Measurements from ENCODE around the gene SMC1B. TPM values are rescaled to one million over a fixed set of nuclear protein-coding genes. Genes with fewer than 3 reads are reported as not detected.

SMC1B gene
- total RNA-seq, 1 donor from 2014 or later = not detected

DNA sequence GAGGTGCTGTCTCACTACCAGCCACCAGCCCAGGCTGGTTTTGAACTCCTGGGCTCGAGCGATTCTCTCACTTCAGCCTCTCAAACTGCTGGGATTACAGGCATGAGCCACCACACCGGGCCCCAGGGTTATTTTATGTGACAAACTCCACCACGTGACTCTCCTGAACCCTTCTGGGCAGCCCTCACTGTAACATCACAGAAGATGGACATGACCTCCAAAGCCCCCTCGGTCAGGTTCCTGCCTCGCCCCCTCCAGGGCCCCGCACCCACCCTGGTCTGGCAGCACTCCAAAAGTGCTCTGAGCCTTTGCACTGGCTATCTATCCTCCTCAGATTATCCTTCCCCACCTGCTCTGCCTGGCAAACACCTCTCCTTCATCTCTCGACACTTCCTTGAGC, 43.4 kb upstream of the SMC1B start:
- no peaks in the 10 kb centered on the region for H3K9me3 Mint-ChIP-seq (ENCODE audit: low read depth)
- TF ChIP-seq, protein P1, sequence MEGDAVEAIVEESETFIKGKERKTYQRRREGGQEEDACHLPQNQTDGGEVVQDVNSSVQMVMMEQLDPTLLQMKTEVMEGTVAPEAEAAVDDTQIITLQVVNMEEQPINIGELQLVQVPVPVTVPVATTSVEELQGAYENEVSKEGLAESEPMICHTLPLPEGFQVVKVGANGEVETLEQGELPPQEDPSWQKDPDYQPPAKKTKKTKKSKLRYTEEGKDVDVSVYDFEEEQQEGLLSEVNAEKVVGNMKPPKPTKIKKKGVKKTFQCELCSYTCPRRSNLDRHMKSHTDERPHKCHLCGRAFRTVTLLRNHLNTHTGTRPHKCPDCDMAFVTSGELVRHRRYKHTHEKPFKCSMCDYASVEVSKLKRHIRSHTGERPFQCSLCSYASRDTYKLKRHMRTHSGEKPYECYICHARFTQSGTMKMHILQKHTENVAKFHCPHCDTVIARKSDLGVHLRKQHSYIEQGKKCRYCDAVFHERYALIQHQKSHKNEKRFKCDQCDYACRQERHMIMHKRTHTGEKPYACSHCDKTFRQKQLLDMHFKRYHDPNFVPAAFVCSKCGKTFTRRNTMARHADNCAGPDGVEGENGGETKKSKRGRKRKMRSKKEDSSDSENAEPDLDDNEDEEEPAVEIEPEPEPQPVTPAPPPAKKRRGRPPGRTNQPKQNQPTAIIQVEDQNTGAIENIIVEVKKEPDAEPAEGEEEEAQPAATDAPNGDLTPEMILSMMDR (IDR thresholded peaks at IDR 0.05; ENCODE audit: unreplicated experiment) = no peak
- H3K27ac Mint-ChIP-seq = no peak overlapping the region
- no peak overlapping the region for H3K4me3 Mint-ChIP-seq (ENCODE audit: low read depth)
- peaks cover 14% of the 10 kb centered on the region for H3K27me3 Mint-ChIP-seq
- no peaks in the 10 kb centered on the region for H3K36me3 Mint-ChIP-seq (ENCODE audit: insufficient read depth)
- no peaks in the 10 kb centered on the region for H3K4me1 Mint-ChIP-seq (ENCODE audit: low read depth)
- no peak for DNase-seq (ENCODE audit: low spot score, unreplicated experiment)

DNA sequence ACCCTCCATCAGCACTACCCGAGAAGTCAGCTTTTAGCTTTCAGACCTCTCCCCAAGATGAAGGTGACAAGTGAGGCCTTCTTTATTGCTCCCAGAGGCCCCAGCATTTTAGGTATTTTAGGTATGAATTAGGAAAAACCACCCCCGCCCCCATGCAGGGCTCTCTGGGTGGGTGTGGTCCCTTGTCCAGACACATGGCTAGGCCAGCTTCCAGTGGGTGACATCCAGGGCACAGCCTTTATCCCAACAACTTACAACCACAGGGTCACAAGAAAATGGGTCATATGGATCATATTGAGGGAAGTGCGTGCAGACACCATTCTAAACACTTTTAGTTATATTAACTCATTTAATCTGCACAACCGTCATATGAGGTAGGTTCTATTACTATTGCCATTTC, 42.2 kb upstream of the SMC1B start:
- no peaks in the 10 kb centered on the region for H3K9me3 Mint-ChIP-seq (ENCODE audit: low read depth)
- no peak for DNase-seq (ENCODE audit: low spot score, unreplicated experiment)
- H3K27me3 Mint-ChIP-seq = peaks cover 15% of the 10 kb centered on the region
- no peaks in the 10 kb centered on the region for H3K4me1 Mint-ChIP-seq (ENCODE audit: low read depth)
- TF ChIP-seq, protein P1 (IDR thresholded peaks at IDR 0.05; ENCODE audit: unreplicated experiment) = no peak
- H3K36me3 Mint-ChIP-seq (ENCODE audit: insufficient read depth) = no peaks in the 10 kb centered on the region
- no peak overlapping the region for H3K27ac Mint-ChIP-seq
- H3K4me3 Mint-ChIP-seq (ENCODE audit: low read depth) = no peak overlapping the region

DNA sequence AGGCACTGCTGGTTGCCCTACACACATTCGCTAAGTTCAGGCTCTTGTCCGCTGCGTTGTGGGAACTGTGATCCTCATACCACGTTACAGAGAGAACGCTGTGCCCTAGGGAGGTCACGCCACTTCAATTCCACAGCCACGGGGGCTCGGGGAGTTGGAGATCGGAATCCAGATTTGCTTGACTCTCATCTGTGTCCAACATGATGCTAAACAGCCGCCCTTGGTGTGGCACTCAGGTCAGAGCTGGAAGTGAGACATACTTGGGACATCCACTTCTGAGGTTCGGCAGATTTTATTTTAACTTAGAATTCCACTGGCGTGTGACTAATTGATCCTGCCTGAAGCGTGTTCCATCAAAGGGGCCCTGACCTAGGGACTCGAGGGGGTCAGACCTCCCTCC, 41.8 kb upstream of the SMC1B start:
- H3K9me3 Mint-ChIP-seq (ENCODE audit: low read depth) = no peaks in the 10 kb centered on the region
- H3K4me3 Mint-ChIP-seq (ENCODE audit: low read depth) = no peak overlapping the region
- H3K27me3 Mint-ChIP-seq = peaks cover 17% of the 10 kb centered on the region
- H3K27ac Mint-ChIP-seq = no peak overlapping the region
- no peaks in the 10 kb centered on the region for H3K4me1 Mint-ChIP-seq (ENCODE audit: low read depth)
- DNase-seq (ENCODE audit: low spot score, unreplicated experiment) = no peak
- H3K36me3 Mint-ChIP-seq (ENCODE audit: insufficient read depth) = no peaks in the 10 kb centered on the region
- TF ChIP-seq, protein P1 (IDR thresholded peaks at IDR 0.05; ENCODE audit: unreplicated experiment) = no peak

DNA sequence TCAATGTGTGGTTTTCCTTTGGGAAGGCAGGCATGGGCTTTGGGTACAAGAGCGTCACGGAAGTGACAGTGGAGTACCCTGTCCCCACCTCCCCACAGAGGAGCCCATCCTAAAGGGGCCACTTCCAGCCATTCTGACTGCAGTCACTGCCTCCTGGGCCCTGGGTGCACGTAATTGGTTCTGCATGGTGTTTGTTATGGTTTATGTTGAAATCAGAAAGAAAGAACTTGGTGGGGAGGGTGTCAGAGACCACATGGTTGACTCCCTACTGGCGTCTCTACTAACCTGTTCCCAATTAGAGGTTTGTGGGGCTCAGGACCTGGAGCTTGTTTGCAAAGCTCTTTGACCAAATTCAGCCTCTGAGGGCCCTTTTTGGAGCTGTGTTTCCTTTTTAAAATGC, 40.9 kb upstream of the SMC1B start:
- TF ChIP-seq, protein P1 (IDR thresholded peaks at IDR 0.05; ENCODE audit: unreplicated experiment) = no peak
- Mint-ChIP-seq H3K27me3 (peaks cover 17% of the 10 kb centered on the region), H3K9me3 (ENCODE audit: low read depth) (no peaks in the 10 kb centered on the region), H3K4me1 (ENCODE audit: low read depth) (no peaks in the 10 kb centered on the region), H3K27ac (no peak overlapping the region), H3K4me3 (ENCODE audit: low read depth) (no peak overlapping the region), H3K36me3 (ENCODE audit: insufficient read depth) (no peaks in the 10 kb centered on the region)
- DNase-seq (ENCODE audit: low spot score, unreplicated experiment) = no peak

DNA sequence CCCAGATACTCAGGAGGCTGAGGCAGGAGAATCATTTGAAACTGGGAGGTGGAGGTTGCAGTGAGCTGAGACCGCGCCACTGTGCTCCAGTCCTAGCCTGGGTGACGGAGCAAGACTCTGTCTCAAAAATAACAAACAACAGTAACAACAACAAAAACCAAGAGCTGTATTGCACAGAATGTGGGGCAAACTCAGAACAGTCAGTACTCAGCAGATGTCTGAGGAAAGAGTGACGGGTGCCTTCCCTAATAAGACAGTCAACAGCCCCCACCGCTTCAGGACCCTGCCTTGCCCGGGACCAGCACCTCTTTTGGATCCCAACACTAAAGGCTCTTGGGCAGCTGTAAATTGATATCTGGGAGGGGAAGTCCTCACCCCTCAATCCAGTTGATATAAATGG, 40.4 kb upstream of the SMC1B start:
- H3K4me1 Mint-ChIP-seq (ENCODE audit: low read depth) = no peaks in the 10 kb centered on the region
- TF ChIP-seq, protein P1 (IDR thresholded peaks at IDR 0.05; ENCODE audit: unreplicated experiment) = no peak
- H3K27me3 Mint-ChIP-seq = peaks cover 17% of the 10 kb centered on the region
- H3K9me3 Mint-ChIP-seq (ENCODE audit: low read depth) = no peaks in the 10 kb centered on the region
- no peaks in the 10 kb centered on the region for H3K36me3 Mint-ChIP-seq (ENCODE audit: insufficient read depth)
- H3K4me3 Mint-ChIP-seq (ENCODE audit: low read depth) = no peak overlapping the region
- H3K27ac Mint-ChIP-seq = no peak overlapping the region
- no peak for DNase-seq (ENCODE audit: low spot score, unreplicated experiment)
